Liver (tissue), 9 donors: ENCODE data around the gene CD9. TPM values are rescaled to one million over a fixed set of nuclear protein-coding genes. Genes with fewer than 3 reads are reported as not detected.
"Not testable (repeated sequence)": the region's sequence is repeated elsewhere in the genome, so short reads cannot be mapped to it uniquely, and the experiment has no call there.

Source experiments
- DNase-seq: peaks from one replicate; pipeline ENCODE4 v3.0.0-alpha.2; 2017; ENCODE audit warnings: low spot score
- H3K27ac ChIP-seq, 2 donors: one replicate each; pipeline ENCODE4 v1.7.0; 2013; ENCODE audit warnings: inconsistent platforms in 2 of 2, low read length in 2 of 2, control low read depth in 1 of 2, low read depth in 1 of 2, mild to moderate bottlenecking in 1 of 2
- H3K27me3 ChIP-seq, 4 donors: one replicate each; pipeline versions ENCODE4 v1.6.1 to v1.7.0; 2013; ENCODE audit warnings: low read length in 3 of 4, inconsistent platforms in 1 of 4, mild to moderate bottlenecking in 1 of 4, moderate library complexity in 1 of 4; ENCODE audit not compliant: control insufficient read depth in 4 of 4, insufficient read depth in 4 of 4
- H3K36me3 ChIP-seq, 4 donors: one replicate each; pipeline versions ENCODE4 v1.6.1 to v1.7.0; 2013; ENCODE audit warnings: low read length in 3 of 4, mild to moderate bottlenecking in 3 of 4, low read depth in 1 of 4, moderate library complexity in 1 of 4; ENCODE audit not compliant: control insufficient read depth in 4 of 4, insufficient read depth in 3 of 4
- H3K4me1 ChIP-seq, 4 donors: one replicate each; pipeline versions ENCODE4 v1.6.1 to v1.7.0; 2013; ENCODE audit warnings: low read length in 3 of 4, mild to moderate bottlenecking in 3 of 4, moderate library complexity in 1 of 4; ENCODE audit not compliant: control insufficient read depth in 4 of 4, insufficient read depth in 4 of 4
- H3K4me3 ChIP-seq, 3 donors: one replicate each; pipeline versions ENCODE4 v1.6.1 to v1.7.0; 2013; ENCODE audit warnings: low read length in 3 of 3, control low read depth in 1 of 3, low read depth in 1 of 3, mild to moderate bottlenecking in 1 of 3
- H3K9ac ChIP-seq, 2 donors: one replicate each; pipeline ENCODE4 v1.7.0; 2013; ENCODE audit warnings: low read length in 2 of 2, mild to moderate bottlenecking in 2 of 2, moderate library complexity in 2 of 2, control low read depth in 1 of 2, low read depth in 1 of 2
- H3K9me3 ChIP-seq, 4 donors: one replicate each; pipeline versions ENCODE4 v1.6.1 to v1.7.0; 2013; ENCODE audit warnings: low read length in 3 of 4; ENCODE audit not compliant: control insufficient read depth in 4 of 4
- ATF3 ChIP-seq: IDR thresholded peaks from 2 replicates; pipeline ENCODE4 v1.6.1; 2016; ENCODE audit warnings: antibody characterized with exemption
- EGR1 ChIP-seq, 2 donors: IDR thresholded peaks; 2 replicates each; pipeline ENCODE4 v1.6.1; 2016 to 2018; ENCODE audit warnings: antibody characterized with exemption in 2 of 2, low read depth in 2 of 2
- FOXA1 ChIP-seq: IDR thresholded peaks from 2 replicates; pipeline ENCODE4 v1.6.1; 2016; ENCODE audit warnings: antibody characterized with exemption
- GABPA ChIP-seq, 2 donors: IDR thresholded peaks in 1 of 2; conservative IDR thresholded peaks in 1 of 2; 2 replicates each; pipeline ENCODE4 v1.6.1; 2016; ENCODE audit warnings: antibody characterized with exemption in 2 of 2, mild to moderate bottlenecking in 1 of 2, moderate library complexity in 1 of 2
- NR2F2 ChIP-seq: IDR thresholded peaks from 2 replicates; pipeline ENCODE4 v1.6.1; 2016; ENCODE audit warnings: antibody characterized with exemption
- RAD21 ChIP-seq, 2 donors: IDR thresholded peaks; 2 replicates each; pipeline ENCODE4 v1.6.1; 2016; ENCODE audit warnings: antibody characterized with exemption in 2 of 2, mild to moderate bottlenecking in 2 of 2
- REST ChIP-seq: IDR thresholded peaks from 2 replicates; pipeline ENCODE4 v1.6.1; 2016; ENCODE audit warnings: antibody characterized with exemption, mild to moderate bottlenecking
- RXRA ChIP-seq, 2 donors: IDR thresholded peaks; 2 replicates each; pipeline ENCODE4 v1.6.1; 2017 to 2018; ENCODE audit warnings: antibody characterized with exemption in 2 of 2, mild to moderate bottlenecking in 1 of 2
- ZBTB33 ChIP-seq: IDR thresholded peaks from 2 replicates; pipeline ENCODE4 v1.6.1; 2016; ENCODE audit warnings: antibody characterized with exemption
- WGBS: extraction: QIAGEN DNeasy Blood & Tissue Kit; methylation state at CpG from one replicate; pipeline ENCODE4 v1.1.7; 2013; 5-methylcytosine and 5-hydroxymethylcytosine counted together
- polyA plus RNA-seq, 2 donors: library from polyadenylated mRNA; stranded (reverse) in 1 of 2; unstranded in 1 of 2; fragments of 200-250 nt in 1 of 2; fragments of >200 nt in 1 of 2; fragmentation: Nextera tagmentation in 1 of 2; extraction: Ambion mirVana in 1 of 2; gene quantifications; one replicate each; pipeline versions ENCODE4 v1.2.1 to v1.2.3, GENCODE V29; 2013 to 2015
- total RNA-seq, 2 donors: library from RNA; depleted of rRNA; stranded (reverse); fragments of >200 nt; gene quantifications; one replicate each; pipeline ENCODE4 v1.2.3, GENCODE V29; 2014
- donor health status: healthy.
- donor health status: healthy.
- donor health status: healthy.
- donor health status: healthy.
- donor health status: healthy.

CD9 gene
- total and polyA plus RNA-seq, 4 donors: 18.7 to 65.2 (median 32.4) TPM

GRCh38 chr12:6160049-6160649 lies 40.1 kb upstream of the CD9 start:
- WGBS: 90% methylated on average over 19 of the region's 19 CpGs
- H3K4me1 ChIP-seq, H3K9me3 ChIP-seq, H3K27ac ChIP-seq, H3K36me3 ChIP-seq, H3K27me3 ChIP-seq, H3K9ac ChIP-seq, DNase-seq, H3K4me3 ChIP-seq: not testable (repeated sequence)

GRCh38 chr12:6161124-6161882 lies 38.9 kb upstream of the CD9 start:
- Histone ChIP-seq H3K9ac (no peak overlapping the region), H3K36me3 (no peaks in the 10 kb centered on the region), H3K4me1 (peaks cover 0 to 5% (median 4%) of the 10 kb centered on the region in 4 donors), H3K9me3 (no peaks in the 10 kb centered on the region), H3K4me3 (no peak overlapping the region), H3K27me3 (no peaks in the 10 kb centered on the region), H3K27ac (peak overlapping the region; percentile 15 to 37)
- no peak for DNase-seq
- TF ChIP-seq REST: no peak
- peak; percentile 55 for TF ChIP-seq NR2F2
- TF ChIP-seq RXRA (IDR thresholded peaks at IDR 0.05): peak in 1 of 2 donors; percentile 19
- 68% methylated on average over 16 of the region's 16 CpGs for WGBS

- WGBS: 93% methylated on average over 8 of the region's 8 CpGs
- no peaks in the 10 kb centered on the region for H3K27me3 ChIP-seq
- DNase-seq: no peak
These were observed 36.7 kb upstream of the CD9 start for GRCh38 chr12:6163416-6164060.

More at GRCh38 chr12:6163416-6164060, 36.7 kb upstream of the CD9 start:
- peaks cover 0 to 8% (median 4%) of the 10 kb centered on the region in 4 donors for H3K4me1 ChIP-seq
- H3K27ac ChIP-seq: no peak overlapping the region
- H3K4me3 ChIP-seq: no peak overlapping the region
- no peaks in the 10 kb centered on the region for H3K9me3 ChIP-seq
- no peak overlapping the region for H3K9ac ChIP-seq
- H3K36me3 ChIP-seq: no peaks in the 10 kb centered on the region
- TF ChIP-seq GABPA (IDR thresholded peaks at IDR 0.05 in 1 of 2, conservative IDR thresholded peaks at IDR 0.05 in 1 of 2) (no peak), RAD21 (IDR thresholded peaks at IDR 0.05) (no peak), ATF3 (no peak), ZBTB33 (no peak), RXRA (IDR thresholded peaks at IDR 0.05) (no peak), EGR1 (IDR thresholded peaks at IDR 0.05; ENCODE audit: low read depth in 2 of 2) (no peak), FOXA1 (no peak)
